Heart left ventricle (tissue), 16 donors: ENCODE measurements around the gene TFB1M. TPM values are rescaled to one million over a fixed set of nuclear protein-coding genes. Genes with fewer than 3 reads are reported as not detected.

Source experiments
- ATAC-seq, 4 donors: fragments of 200-7000 bp; cut with Tn5 transposase; one replicate each; pipeline ENCODE4 v1.9.1; 2020 to 2022; ENCODE audit warnings: moderate library complexity in 4 of 4, mild to moderate bottlenecking in 3 of 4, moderate number of reproducible peaks in 1 of 4
- DNase-seq, 5 donors: peaks; one replicate each; pipeline ENCODE4 v3.0.0-alpha.2; 2020
- H3K27ac ChIP-seq, 12 donors: fragments of 200-600 bp; sonication (generic) in 4 of 12; one replicate each; pipeline versions ENCODE4 v1.5.0 to v1.8.0; 2016 to 2022; ENCODE audit warnings: mild to moderate bottlenecking in 2 of 12
- H3K27me3 ChIP-seq, 9 donors: fragments of 200-600 bp; sonication (generic) in 2 of 9; one replicate each; pipeline versions ENCODE4 v1.5.1 to v1.8.0; 2016 to 2022; ENCODE audit warnings: mild to moderate bottlenecking in 3 of 9
- H3K36me3 ChIP-seq, 9 donors: fragments of 200-600 bp; sonication (generic) in 2 of 9; one replicate each; pipeline versions ENCODE4 v1.5.0 to v1.8.0; 2018 to 2022; ENCODE audit warnings: mild to moderate bottlenecking in 2 of 9
- H3K4me1 ChIP-seq, 12 donors: fragments of 200-600 bp; sonication (generic) in 4 of 12; one replicate each; pipeline versions ENCODE4 v1.5.0 to v1.8.0; 2016 to 2022; ENCODE audit warnings: mild to moderate bottlenecking in 3 of 12
- H3K4me3 ChIP-seq, 12 donors: fragments of 200-600 bp; sonication (generic) in 4 of 12; one replicate each; pipeline versions ENCODE4 v1.5.0 to v1.8.0; 2017 to 2022; ENCODE audit warnings: mild to moderate bottlenecking in 9 of 12, moderate library complexity in 4 of 12
- H3K9me3 ChIP-seq, 12 donors: fragments of 200-600 bp; sonication (generic) in 4 of 12; one replicate each; pipeline versions ENCODE4 v1.5.0 to v1.8.0; 2016 to 2022; ENCODE audit warnings: mild to moderate bottlenecking in 1 of 12
- POLR2A ChIP-seq, 2 donors: fragments of 450-650 bp; IDR thresholded peaks; one replicate each; pipeline ENCODE4 v1.6.1; 2017; ENCODE audit warnings: antibody characterized with exemption in 2 of 2, mild to moderate bottlenecking in 2 of 2, moderate library complexity in 2 of 2
- WGBS, 4 donors: extraction: QIAGEN DNeasy Blood & Tissue Kit in 2 of 4; methylation state at CpG; one replicate each; pipeline versions ENCODE4 v1.1.5 to v1.1.7; 2013 to 2018; 5-methylcytosine and 5-hydroxymethylcytosine counted together
- intact Hi-C, 10 donors: fragments of 100-400 bp; cut with DNase I; formaldehyde crosslinking; loops; one replicate each; pipeline versions ENCODE4 v1.11.1 to v1.14.2; 2022
- polyA plus RNA-seq, 2 donors: library from polyadenylated mRNA; stranded (reverse); fragments of 200-250 nt; gene quantifications; one replicate each; pipeline ENCODE4 v1.2.3, GENCODE V29; 2013
- total RNA-seq, 9 donors: library from RNA; depleted of rRNA in 2 of 9; stranded (reverse); fragments of >200 nt in 2 of 9; fragmentation: NEBNext Ultra II Directional in 3 of 9; extraction: Animal tissue kit (Norgen Biotek cat#: 25700) in 3 of 9; gene quantifications; one replicate each; pipeline versions ENCODE4 v1.1.0 to v1.2.4, GENCODE V29; 2016 to 2023
- TF ChIP-seq, protein P1 (sequence below), 12 donors: fragments of 200-600 bp; sonication (generic) in 4 of 12; IDR thresholded peaks; one replicate each; pipeline versions ENCODE4 v1.5.0 to v1.8.0; 2018 to 2022; ENCODE audit warnings: antibody characterized with exemption in 12 of 12, mild to moderate bottlenecking in 5 of 12
- donor health status: ischemic (EF 13 %, LVEDD 7.1; RV severe dilation, severe dysfunction).
- donor health status: healthy with polysubstance abuse.
- donor health status: DM: no; HTN: yes; CAD: no.
- donor health status: DM: no; HTN: no; CAD: no.
- donor health status: ischemic (EF 25% LVEDD 6.9; RV normal size, moderate dysfunction).
- donor health status: ischemic (EF 25% LVEDD 5.7; RV mildly dilated, moderate dysfunction).
- donor health status: healthy.
- donor health status: DM: yes; HTN: yes; CAD: no.
- donor health status: ischemic (EF 35%, LVEDD 5.7; RV mildly dilated, moderate dysfunction).
- donor health status: nonischemic (EF 11% LVEDD 7.7; RV severe dilation, severe dysfunction).
- donor health status: DM: yes; HTN: yes; CAD: no.
- donor health status: PGD.
- donor health status: ischemic (EF 29% LVEDD 5.4; RV normal size, mild dysfunction).
- donor health status: nonischemic (EF 23%, LVEDD 6.1; RV moderate dilation, normal function).

Gene TFB1M
- total and polyA plus RNA-seq, 11 donors, result 11.4 to 24.5 (median 17.6) TPM

DNA sequence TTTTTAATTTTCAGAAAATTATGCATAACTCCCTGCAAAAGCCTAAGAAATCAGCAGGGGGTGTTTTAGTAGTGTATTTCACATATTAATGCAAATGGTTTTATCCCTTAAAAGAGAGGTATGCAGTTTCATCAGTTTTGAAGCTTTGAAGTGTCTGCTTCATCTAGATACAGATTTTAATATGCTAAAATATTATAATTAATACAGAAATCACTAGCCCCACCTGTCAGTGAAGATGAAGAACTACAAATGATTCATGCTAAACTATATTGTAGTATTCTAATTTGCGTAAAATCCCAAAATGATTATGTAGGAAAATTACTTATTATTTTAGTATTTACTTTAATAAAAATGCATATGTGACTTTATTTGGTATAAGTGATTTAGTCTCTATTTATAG is 2.9 kb upstream of the TFB1M start:
- TF ChIP-seq, protein P1, sequence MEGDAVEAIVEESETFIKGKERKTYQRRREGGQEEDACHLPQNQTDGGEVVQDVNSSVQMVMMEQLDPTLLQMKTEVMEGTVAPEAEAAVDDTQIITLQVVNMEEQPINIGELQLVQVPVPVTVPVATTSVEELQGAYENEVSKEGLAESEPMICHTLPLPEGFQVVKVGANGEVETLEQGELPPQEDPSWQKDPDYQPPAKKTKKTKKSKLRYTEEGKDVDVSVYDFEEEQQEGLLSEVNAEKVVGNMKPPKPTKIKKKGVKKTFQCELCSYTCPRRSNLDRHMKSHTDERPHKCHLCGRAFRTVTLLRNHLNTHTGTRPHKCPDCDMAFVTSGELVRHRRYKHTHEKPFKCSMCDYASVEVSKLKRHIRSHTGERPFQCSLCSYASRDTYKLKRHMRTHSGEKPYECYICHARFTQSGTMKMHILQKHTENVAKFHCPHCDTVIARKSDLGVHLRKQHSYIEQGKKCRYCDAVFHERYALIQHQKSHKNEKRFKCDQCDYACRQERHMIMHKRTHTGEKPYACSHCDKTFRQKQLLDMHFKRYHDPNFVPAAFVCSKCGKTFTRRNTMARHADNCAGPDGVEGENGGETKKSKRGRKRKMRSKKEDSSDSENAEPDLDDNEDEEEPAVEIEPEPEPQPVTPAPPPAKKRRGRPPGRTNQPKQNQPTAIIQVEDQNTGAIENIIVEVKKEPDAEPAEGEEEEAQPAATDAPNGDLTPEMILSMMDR (IDR thresholded peaks at IDR 0.05), result peak in 4 of 12 donors; percentile 24 to 40 (median 29)
- no peak for TF ChIP-seq POLR2A (IDR thresholded peaks at IDR 0.05)
- WGBS, 4 donors, result 87 to 94% (median 89%) methylated on average over 1 of the region's 1 CpG
- Histone ChIP-seq H3K9me3 (no peaks in the 10 kb centered on the region), H3K36me3 (peaks cover 0 to 7% (median 0%) of the 10 kb centered on the region in 9 donors), H3K4me3 (no peak overlapping the region), H3K4me1 (peaks cover 0 to 20% (median 6%) of the 10 kb centered on the region in 12 donors), H3K27ac (no peak overlapping the region), H3K27me3 (no peaks in the 10 kb centered on the region)
- DNase-seq (no peak), ATAC-seq (no peak)
- intact Hi-C loops, result loop anchor here in 6 of 10 donors (5.0 to 10.0 kb wide), 3 partner anchors 132 to 142 kb away; no protein-coding TSS in a partner anchor

DNA sequence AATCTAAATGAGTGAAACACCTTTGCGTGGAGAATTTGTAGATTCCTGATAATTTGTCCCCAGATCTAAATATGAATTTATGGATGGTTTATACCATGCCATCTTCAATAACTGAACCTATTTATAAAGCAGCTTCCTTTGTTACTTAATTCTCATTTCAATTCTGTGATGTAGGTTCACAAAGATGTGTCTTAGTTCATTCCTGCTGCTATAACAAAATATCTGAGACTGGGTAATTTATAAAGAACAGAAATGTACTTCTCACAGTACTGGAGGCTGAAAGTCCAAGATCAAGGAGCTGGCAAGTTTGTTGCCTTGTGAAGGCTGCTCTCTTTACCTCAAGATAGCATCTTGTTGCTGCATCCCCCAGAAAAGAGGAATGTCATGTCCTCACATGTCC is 2.1 kb upstream of the TFB1M start:
- Histone ChIP-seq H3K4me1 (peaks cover 0 to 22% (median 6%) of the 10 kb centered on the region in 12 donors), H3K4me3 (no peak overlapping the region), H3K27ac (no peak overlapping the region), H3K9me3 (no peaks in the 10 kb centered on the region), H3K27me3 (no peaks in the 10 kb centered on the region), H3K36me3 (peaks cover 0 to 14% (median 0%) of the 10 kb centered on the region in 9 donors)
- intact Hi-C loops, result loop anchor here in 6 of 10 donors (5.0 to 10.0 kb wide), 3 partner anchors 132 to 142 kb away; no protein-coding TSS in a partner anchor
- TF ChIP-seq, protein P1 (IDR thresholded peaks at IDR 0.05), result no peak
- 90 to 100% (median 95%) methylated on average over 1 of the region's 1 CpG for WGBS, 4 donors
- DNase-seq (no peak), ATAC-seq (no peak)

DNA sequence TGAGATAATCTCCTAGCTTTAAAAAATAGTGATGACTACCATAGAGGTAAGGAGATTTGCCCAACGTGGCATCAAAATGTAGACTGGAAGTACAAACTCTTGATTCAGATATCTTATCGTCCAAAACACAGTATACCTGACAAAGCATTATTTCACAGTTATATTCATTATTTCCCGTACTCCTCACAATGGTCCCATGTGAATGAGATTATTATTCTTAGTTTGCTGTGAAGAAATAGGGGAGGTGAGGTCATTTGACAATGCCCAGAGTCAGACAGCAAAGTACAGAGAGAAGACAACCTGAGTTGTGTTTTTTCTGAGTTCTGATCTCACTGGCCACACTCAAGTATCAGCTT is 1.2 kb upstream of the TFB1M start:
- DNase-seq (no peak), ATAC-seq (no peak)
- Histone ChIP-seq H3K36me3 (peaks cover 0 to 20% (median 7%) of the 10 kb centered on the region in 9 donors), H3K4me1 (peaks cover 0 to 30% (median 6%) of the 10 kb centered on the region in 12 donors), H3K4me3 (peak overlapping the region in 10 of 12 donors; percentile 57 to 91 (median 78)), H3K9me3 (no peaks in the 10 kb centered on the region), H3K27me3 (no peaks in the 10 kb centered on the region), H3K27ac (peak overlapping the region in 11 of 12 donors; percentile 75 to 95 (median 86))
- 10 to 32% (median 14%) methylated on average over 3 of the region's 3 CpGs for WGBS, 4 donors
- intact Hi-C loops, result loop anchor here in 6 of 10 donors (5.0 to 10.0 kb wide), 3 partner anchors 131 to 141 kb away; no protein-coding TSS in a partner anchor
- TF ChIP-seq, protein P1 (IDR thresholded peaks at IDR 0.05), result no peak
- TF ChIP-seq POLR2A (IDR thresholded peaks at IDR 0.05), result no peak

GRCh38 chr6:155314773-155315515 is 660 bp upstream of the TFB1M start:
- ATAC-seq, result peak; percentile 50 to 72 (median 54)
- intact Hi-C loops, result loop anchor here in 6 of 10 donors (5.0 to 10.0 kb wide), 3 partner anchors 130 to 140 kb away; no protein-coding TSS in a partner anchor
- DNase-seq, result peak in 4 of 5 donors; percentile 23 to 65 (median 50)
- Histone ChIP-seq H3K4me3 (peak overlapping the region; percentile 20 to 91 (median 76)), H3K36me3 (peaks cover 0 to 25% (median 12%) of the 10 kb centered on the region in 9 donors), H3K27ac (peak overlapping the region; percentile 45 to 95 (median 85)), H3K27me3 (no peaks in the 10 kb centered on the region), H3K4me1 (peaks cover 0 to 25% (median 6%) of the 10 kb centered on the region in 12 donors), H3K9me3 (no peaks in the 10 kb centered on the region)
- TF ChIP-seq, protein P1 (IDR thresholded peaks at IDR 0.05), result no peak
- no peak for TF ChIP-seq POLR2A (IDR thresholded peaks at IDR 0.05)
- 3 to 6% (median 4%) methylated on average over 15 to 20 of the region's 20 CpGs for WGBS, 4 donors
